ENCODE results near the gene EVL. TPM values are rescaled to one million over a fixed set of nuclear protein-coding genes. Genes with fewer than 3 reads are reported as not detected.

Gene EVL
- total RNA-seq, 1 donor from 2014 or later = 40.8 TPM

GRCh38 chr14:100124551-100125088 lies 59.4 kb downstream of the EVL start:
- peak; percentile 63 for DNase-seq (ENCODE audit: low read depth)

DNA sequence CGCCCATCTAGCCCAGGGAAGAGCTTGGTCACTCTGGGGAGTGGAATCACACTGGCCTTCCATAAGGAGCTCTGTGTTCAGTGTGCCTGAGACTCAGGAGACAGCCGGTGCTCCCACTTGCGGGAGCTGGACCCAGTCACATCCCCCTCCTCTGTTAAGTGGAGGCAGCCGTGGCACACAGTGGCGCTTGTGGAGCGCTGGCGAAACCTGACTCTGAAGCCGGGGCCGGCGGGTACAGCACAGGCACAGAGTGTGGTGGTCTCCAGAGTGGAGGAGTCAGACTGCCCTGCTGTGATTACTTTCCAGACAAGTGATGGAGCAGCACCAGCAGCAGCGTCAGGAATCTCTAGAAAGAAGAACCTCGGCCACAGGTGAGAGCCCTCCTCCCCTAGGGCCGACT lies 61.2 kb downstream of the EVL start:
- no peak for DNase-seq (ENCODE audit: low read depth)

GRCh38 chr14:100127853-100128455 lies 62.7 kb downstream of the EVL start:
- DNase-seq (ENCODE audit: low read depth) = no peak

GRCh38 chr14:100128688-100129087 lies 63.5 kb downstream of the EVL start:
- DNase-seq (ENCODE audit: low read depth) = no peak

DNA sequence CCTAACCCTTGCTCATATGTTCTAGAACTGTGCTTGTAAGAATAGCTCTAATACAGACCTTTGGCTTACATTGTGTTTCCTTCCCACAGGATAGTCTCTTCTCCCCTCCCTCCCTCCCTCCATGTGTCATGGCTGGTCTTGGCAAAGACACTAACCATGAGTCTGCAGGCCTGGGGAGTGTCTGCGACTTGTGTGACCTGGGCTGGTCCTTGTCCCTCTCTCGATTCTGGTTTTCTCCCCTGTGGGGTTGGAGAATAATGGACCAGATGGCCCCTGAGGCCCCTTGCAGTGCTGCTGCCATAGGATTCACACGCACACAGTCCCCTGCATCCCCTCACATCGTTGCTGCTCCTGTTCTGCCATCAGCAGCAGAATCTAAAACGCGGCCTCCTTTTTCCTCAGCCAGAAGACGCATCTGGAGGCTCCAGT lies 64.0 kb downstream of the EVL start:
- DNase-seq (ENCODE audit: low read depth) = peak; percentile 53

- DNase-seq (ENCODE audit: low read depth) = no peak
These were observed 65.3 kb downstream of the EVL start for GRCh38 chr14:100130521-100130920.

GRCh38 chr14:100131181-100131580 lies 66.0 kb downstream of the EVL start:
- DNase-seq (ENCODE audit: low read depth) = no peak

GRCh38 chr14:100132161-100132902 lies 67.1 kb downstream of the EVL start:
- DNase-seq (ENCODE audit: low read depth) = peak; percentile 31

- DNase-seq (ENCODE audit: low read depth) = no peak
These were observed 67.8 kb downstream of the EVL start for GRCh38 chr14:100132903-100133510.

- DNase-seq (ENCODE audit: low read depth) = no peak
These were observed 69.4 kb downstream of the EVL start for GRCh38 chr14:100134586-100134985.

- DNase-seq (ENCODE audit: low read depth) = no peak
These were observed 69.9 kb downstream of the EVL start for GRCh38 chr14:100135073-100135472.

DNA sequence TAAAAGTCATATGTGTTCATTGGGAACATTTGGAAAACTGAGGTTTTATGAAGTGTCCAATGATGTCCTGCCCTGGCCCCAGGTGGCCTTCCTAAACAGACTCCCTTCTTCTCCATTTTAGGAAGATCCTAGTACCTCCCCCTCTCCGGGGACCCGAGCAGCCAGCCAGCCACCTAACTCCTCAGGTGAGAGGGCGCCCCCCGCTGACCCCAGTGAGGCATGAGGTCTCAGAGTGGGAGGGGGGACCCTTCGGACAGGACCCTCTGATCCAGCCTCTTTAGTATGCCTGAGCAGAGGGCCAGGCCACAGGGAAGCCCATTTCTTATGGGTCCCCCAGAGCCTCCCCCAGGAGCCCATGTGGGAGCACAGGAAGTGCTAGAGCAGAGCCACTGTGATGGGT lies 70.6 kb downstream of the EVL start:
- no peak for DNase-seq (ENCODE audit: low read depth)

GRCh38 chr14:100137173-100137572 lies 72.0 kb downstream of the EVL start:
- no peak for DNase-seq (ENCODE audit: low read depth)

DNA sequence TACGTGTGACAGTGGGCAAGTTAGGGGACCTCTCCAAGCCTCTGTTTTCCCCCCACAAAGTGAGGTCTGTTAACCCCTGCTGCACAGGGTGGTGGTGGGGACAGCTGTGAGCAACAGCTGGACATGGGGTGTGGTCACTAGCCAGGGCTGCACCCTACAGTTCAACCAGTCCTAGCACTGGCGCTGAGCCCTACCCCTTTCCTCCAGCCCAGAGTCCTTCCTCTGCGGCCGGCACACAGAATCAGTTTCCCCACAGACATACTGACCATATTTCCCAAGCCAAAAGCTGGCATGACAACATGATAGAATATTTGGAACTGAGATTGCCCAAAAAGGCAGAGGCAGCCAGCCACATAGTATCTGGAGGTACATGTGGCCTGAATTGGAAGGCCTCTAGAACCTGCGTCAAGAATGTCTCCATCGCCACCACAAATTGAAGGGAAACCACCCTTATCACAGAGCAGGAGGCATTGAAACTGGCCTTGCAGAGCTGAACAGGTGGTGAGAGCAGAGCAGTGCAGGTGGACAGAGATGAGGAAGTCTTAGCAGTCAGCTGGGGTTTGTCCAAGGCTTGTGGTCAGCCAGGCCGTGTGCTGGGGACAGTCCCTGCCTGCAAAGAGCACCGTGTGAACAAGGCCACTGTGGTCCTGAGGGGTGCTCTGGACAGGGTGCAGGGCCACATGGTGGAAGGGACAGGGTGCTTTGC lies 73.0 kb downstream of the EVL start:
- DNase-seq (ENCODE audit: low read depth) = peak; percentile 71

- DNase-seq (ENCODE audit: low read depth) = no peak
These were observed 73.7 kb downstream of the EVL start for GRCh38 chr14:100138955-100139354.

- no peak for DNase-seq (ENCODE audit: low read depth)
These were observed 75.3 kb downstream of the EVL start for GRCh38 chr14:100140452-100141078.

GRCh38 chr14:100141098-100141497 lies 75.9 kb downstream of the EVL start:
- DNase-seq (ENCODE audit: low read depth) = no peak

DNA sequence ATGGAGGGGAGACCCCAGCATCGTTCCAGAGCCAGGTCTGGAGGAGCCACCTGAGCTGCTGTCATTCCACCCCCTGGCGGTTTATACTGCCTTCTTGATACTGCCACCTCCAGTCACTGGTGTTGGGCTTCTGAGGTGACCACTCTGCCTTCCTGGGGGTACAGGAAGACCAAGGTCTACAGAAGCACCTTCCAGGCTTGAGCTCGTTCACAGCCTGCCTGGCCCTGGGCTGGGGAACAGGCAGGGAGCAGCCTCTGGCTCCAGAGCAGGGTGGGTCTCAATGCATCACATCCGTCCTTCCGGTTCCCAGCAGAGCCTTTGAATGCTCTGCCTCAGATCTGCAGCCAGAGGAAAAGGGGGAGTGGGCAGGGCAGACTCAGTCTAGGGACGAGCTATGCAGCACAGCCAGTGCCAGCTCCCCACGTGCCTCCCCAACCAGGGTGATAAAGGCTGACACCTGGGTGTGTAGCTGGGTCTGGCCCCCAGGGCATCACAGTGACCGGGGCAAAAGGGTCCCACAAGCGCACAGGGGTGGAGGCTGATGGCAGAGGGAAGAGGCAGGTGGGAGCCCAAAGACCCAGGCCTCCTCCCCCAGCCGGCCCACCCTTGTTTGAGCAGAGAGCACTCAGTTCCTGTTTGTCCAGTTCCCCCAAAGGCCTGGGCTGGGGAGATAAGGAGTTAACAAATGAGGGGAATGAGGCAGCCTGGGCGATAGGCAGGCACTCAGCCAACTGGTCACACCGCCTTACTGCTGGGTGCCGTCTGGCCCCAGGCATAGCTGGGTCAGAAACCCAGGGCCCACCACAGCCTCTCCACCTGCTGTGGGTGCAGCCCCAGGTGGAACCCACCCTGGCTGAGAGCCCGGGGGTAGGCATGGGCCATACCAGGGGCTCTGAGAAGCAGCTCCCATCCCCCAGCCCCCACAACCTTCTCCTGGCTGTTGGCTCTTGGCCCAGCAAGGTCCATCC lies 77.1 kb downstream of the EVL start:
- DNase-seq (ENCODE audit: low read depth) = no peak

GRCh38 chr14:100143523-100143922 lies 78.3 kb downstream of the EVL start:
- no peak for DNase-seq (ENCODE audit: low read depth)

DNA sequence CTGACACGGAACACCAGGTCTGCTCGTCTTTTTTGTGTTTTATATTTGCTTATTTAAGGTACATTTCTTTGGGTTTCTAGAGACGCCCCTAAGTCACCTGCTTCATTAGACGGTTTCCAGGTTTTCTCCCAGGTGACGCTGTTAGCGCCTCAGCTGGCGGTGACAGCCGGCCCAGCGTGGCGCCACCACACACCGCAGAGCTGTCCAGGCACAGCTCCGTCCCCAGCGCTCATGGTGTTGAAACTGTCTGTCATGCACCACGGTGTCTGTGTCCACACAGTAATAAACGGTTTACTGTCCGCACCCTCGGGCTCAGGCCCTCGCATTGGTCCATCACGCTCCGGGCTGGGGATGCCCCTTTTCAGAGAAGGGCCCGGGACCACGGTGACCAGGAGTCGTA lies 78.7 kb downstream of the EVL start:
- DNase-seq (ENCODE audit: low read depth) = no peak
